Measurements from ENCODE around the gene MAP2K6.

Gene MAP2K6

DNA sequence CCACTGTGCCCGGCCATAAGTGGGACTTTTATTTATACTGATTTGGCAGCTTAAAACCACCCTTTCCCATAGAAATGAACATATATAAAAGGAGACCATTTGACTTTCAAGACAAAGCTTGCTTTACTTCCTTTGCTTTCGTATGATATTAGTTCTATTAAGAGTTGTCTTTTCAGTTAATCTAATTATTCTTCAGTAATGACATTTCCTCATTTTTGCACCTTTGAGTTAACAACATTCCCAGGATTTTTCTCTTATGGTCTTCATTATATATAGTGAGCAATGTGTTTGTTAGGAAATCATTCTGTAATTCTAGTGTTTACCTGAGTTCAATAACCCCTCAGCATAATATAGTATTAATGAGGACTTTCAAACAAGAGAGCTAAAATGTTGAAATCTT is 173.8 kb downstream of the MAP2K6 start:
- no peak for DNase-seq

DNA sequence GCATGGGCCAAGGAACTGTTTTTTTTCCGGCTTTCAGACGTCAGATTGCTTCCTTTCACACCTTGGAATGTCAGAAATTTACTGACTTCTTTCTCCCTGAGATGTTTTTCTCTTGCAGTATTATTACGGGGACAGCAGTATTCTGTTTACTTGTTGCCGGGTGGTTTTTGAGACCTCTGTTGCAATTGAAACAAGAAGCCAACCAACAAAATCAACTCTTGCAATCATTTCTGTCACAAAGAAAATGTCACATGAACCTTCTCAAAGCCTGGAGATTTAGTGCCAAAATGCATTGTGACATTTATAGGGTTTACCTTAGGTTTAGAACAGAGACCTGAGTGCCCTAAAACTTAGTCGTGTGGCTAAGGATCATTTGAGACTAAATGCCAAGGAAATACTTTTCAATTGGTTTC is 174.3 kb downstream of the MAP2K6 start:
- DNase-seq, result no peak

DNA sequence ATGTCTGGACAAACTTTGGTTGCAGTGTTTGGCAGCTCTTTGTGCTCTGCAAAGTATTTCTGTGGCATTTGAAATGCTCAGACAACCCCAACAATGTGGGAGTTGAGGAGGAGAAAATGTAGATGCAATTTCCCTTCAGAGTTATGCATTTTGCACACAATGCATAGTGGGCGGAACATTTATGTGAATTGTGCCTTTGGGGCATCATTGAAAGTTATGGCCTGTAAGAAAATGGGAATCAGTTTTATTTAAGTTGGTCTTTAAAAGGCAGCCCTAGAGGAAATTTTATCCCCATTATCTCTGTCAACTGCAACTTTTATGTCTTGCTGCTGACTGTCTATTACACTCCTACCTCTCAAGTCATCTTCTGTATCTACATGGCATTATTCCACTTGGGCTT is 176.2 kb downstream of the MAP2K6 start:
- DNase-seq, result no peak

DNA sequence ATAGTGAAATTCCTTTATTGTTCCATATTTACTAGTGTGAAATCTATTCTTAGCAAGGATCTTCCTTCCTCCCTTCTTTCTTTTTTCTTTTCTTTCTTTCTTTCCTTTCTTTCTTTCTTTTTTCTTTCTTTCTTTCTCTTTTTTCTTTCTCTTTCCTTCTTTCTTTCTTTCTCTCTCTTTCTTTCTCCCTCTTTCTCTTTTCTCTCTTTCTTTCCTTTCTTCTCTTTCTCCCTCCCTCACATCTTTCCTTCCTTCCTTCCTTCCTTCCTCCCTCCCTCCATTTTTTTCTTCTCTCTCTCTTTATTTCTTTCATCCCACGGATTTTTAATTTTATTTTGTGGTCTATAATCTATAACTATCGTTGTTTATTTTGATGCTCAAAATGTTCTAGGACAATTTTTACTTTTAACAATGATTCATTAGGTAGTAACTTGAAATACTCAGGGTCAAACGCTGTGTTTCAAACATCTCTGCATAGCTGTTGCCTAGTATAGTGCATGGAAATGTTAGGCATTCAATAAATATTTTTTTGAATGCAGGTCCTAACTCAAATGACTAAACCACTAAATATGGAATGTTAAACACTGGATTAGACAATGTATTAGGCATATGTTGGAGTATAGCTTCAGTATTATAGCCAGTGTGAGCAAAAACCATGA is 178.3 kb downstream of the MAP2K6 start:
- no peak for DNase-seq

DNA sequence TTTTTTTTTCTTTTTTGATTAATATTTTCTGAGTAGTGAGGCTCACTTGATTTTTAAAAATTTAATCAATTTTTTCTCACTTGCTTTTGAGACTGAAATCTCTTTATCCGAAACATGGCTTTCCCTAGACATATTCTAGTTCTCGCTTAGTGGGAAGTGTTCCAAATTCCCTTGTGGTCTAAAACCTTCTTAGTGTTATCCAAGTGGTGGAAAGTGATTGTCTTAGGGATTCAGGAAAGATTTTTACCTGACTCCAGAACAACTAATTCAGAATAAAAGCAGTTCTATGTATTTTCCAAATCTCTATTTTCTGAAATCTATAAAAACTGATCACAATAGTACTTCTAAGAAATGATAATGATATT is 178.8 kb downstream of the MAP2K6 start:
- DNase-seq, result no peak

DNA sequence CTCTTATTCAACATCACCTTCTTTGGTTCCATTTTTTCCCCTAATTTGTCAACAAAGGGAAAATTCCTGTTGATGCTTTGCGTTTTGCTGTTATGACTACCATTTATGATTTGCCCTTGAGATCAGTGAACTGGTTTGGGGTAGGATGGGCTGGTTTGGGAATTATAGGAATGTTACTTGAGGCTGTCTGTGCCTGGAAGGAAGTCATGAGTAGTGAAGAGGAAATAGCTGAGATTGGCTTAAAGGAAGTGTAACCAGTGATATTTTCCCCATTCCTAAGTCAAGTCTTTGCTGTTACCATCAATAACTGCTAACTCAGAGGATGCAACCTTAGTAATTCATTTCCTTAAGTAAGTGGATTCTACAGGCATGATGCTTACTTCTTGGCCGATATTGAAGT is 179.2 kb downstream of the MAP2K6 start:
- DNase-seq, result no peak

DNA sequence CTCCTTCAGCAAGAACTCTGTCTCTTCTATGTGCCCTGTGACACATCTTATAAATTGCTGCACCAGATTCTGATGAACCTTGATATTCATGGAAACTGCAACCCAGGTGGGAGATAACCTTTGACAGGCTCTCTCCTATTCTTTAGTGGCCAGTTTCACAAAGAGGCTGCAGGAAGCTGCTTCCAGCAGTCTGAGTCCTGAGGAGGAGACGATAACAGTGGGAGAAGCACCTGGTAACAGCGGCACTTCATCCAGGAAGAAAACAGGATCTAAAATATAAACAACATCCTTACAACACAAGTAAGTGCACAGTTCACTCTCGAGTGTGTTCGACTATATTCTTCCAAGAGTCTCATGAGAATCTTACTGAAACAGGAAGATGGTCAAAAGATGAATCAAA is 180.1 kb downstream of the MAP2K6 start:
- DNase-seq, result no peak

DNA sequence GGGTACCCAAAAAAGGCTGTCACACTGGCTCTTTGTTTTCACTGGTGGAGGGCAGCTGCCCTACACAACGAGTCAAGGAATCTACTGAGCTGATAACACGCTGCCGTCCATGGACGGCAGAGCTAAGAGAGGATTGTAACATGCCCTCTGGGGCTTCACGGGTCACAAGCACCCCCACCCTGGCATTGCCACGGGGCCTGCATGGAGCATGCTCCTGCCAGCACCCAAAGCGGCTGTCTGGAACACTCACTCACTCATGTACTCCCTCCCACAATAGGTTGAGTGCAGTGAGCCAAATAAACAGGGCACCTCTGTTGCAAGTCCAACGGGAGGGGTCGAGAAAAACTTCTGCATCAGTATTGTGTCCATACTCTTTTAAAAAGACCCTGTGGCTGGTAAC is 181.6 kb downstream of the MAP2K6 start:
- DNase-seq, result no peak

DNA sequence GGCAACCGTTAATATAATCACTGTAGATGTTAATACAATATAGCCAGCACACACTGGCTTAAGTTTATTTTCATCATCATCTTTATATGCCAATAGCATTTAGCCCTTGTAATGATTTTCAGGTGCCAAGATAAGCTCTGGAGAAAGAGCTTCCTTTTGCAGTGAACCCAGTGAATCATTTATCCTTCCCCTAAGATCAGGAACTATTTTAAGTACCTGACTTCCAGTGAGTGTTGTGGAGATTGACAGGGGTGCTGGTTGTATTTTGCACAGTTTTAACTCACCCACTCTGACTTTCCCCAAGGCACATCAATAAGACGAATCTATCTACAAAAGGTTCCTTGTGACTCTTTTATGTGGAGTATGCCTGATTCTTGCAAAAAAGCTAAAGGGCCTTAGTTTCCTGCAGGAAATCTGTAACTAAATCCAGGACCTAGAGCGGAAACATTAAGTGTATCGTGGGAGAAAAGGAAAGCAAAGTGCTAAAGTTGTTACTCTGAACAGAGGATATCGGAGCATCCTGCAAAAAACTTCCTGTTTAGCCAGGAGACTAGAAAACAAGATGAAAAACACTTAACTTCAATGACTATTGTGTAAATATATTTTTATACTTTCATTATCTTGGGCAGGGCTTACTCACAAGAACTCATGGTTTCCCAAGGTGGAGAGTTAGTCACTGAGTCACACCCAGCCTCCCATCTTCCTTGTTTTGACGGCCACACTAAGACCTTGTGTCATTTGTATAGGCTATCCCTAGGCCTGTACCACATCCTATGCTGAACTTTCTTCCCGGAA is 183.6 kb downstream of the MAP2K6 start:
- no peak for DNase-seq

DNA sequence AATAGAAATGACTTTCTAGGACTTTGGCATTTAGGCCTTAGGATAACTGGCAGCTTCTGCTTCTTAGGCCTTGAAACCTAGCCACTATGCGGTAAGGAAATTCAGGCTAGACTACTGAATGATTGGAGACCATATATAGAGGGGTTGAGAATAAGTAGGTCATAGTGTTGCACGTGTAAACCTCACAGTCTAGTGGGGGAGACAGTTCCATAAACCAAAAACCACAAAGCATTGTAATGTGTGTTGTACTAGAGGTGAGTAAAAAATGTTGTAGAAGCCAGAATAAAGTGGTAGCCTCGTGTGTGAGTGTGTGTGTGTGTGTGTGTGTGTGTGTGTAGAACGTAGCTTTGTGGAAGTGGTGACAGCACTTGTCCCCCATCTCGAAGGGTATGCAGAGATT is 188.5 kb downstream of the MAP2K6 start:
- no peak for DNase-seq

Measured in right hindlimb (tissue), 1 donor.